Gastrocnemius medialis (tissue), 4 donors: ENCODE measurements around the gene CD300E.

Experiments used
- POLR2A ChIP-seq, 2 donors: fragments of 450-650 bp; IDR thresholded peaks; one replicate each; pipeline ENCODE4 v1.6.1; 2017; ENCODE audit warnings: antibody characterized with exemption in 2 of 2, mild to moderate bottlenecking in 2 of 2, moderate library complexity in 2 of 2
- TF ChIP-seq, protein P1 (sequence below), 5 experiments: fragments of 450-650 bp in 3 of 5; fragments of 200-600 bp in 2 of 5; sonication (generic) in 2 of 5; IDR thresholded peaks in 4 of 5; conservative IDR thresholded peaks in 1 of 5; 1 replicate in 4 of 5; 2 replicates in 1 of 5; pipeline ENCODE4 v1.5.1; 2016 to 2019; ENCODE audit warnings: antibody characterized with exemption in 5 of 5, mild to moderate bottlenecking in 3 of 5, moderate library complexity in 3 of 5

DNA sequence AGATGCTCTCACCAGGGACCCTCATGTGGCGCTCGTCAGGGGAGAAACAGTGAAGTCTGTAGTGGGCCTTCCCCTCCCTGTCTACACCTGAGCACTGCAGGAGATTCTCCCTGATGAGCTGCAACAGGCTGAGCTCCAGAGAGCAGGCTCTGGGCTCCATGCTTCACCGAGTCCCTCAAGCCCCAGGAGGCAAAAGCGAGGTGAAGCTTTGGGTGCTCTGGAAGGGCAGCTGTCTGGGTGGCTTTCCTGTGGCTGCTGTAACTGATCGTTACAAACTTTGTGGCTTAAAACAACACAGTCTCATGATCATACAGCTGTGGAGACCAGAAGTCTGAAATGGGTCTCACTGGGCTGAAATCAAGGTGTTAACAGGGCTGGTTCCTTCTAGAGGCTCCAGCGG, 19.3 kb downstream of the CD300E start:
- TF ChIP-seq, protein P1, sequence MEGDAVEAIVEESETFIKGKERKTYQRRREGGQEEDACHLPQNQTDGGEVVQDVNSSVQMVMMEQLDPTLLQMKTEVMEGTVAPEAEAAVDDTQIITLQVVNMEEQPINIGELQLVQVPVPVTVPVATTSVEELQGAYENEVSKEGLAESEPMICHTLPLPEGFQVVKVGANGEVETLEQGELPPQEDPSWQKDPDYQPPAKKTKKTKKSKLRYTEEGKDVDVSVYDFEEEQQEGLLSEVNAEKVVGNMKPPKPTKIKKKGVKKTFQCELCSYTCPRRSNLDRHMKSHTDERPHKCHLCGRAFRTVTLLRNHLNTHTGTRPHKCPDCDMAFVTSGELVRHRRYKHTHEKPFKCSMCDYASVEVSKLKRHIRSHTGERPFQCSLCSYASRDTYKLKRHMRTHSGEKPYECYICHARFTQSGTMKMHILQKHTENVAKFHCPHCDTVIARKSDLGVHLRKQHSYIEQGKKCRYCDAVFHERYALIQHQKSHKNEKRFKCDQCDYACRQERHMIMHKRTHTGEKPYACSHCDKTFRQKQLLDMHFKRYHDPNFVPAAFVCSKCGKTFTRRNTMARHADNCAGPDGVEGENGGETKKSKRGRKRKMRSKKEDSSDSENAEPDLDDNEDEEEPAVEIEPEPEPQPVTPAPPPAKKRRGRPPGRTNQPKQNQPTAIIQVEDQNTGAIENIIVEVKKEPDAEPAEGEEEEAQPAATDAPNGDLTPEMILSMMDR (IDR thresholded peaks at IDR 0.05 in 4 of 5, conservative IDR thresholded peaks at IDR 0.05 in 1 of 5), result no peak
- no peak for TF ChIP-seq POLR2A (IDR thresholded peaks at IDR 0.05)
